GM19328 (cell line): ENCODE measurements around the gene IGFBP4.

Experiments used
- ATAC-seq: cut with Tn5 transposase; IDR thresholded peaks from one replicate; pipeline ENCODE4 v1.9.1; 2021; ENCODE audit warnings: mild to moderate bottlenecking, moderate library complexity; ENCODE audit not compliant: unreplicated experiment

The IGFBP4 gene

DNA sequence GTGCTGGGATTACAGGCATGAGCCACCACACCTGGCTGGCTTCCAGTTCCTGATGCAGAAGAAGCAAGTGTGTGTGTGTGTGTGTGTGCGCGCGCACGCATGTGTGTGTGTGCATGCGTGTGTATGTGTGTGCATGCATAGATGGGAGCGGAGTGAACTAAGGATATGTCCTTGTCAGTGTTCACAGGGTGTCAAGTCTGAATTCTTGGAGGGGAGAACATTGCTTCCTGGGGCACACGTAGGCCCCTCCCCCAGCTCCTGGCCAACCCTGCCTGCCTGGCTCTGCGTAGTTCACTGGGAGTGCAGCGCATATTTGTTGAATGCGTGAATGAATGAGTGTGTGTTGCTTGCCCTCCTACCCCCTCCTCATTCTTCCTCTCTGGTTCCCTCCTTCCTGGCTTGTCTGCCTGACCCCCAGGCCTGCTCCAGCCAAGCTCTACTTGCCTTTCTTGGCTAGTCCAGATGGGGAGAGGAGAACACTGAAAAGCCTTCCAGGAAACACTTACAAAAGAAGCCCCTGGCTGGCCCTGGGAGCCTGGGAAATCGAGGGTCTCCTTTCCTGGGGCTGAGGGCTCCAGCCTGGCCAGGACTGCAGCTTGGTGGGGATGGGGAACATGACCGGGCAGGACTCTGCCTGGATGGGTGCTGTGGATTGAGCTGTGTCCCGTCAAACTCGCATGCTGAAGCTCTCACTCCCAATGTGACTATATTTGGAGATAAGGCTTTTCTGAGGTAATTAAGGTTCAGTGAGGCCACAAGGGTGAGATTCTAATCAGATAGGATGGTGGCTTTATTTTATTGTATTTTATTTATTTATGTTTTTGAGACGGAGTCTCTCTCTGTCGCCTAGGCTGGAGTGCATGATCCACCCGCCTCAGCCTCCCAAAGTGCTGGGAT lies 27.9 kb downstream of the IGFBP4 start:
- no peak for ATAC-seq

- ATAC-seq = no peak
Measured at GRCh38 chr17:40471846-40472732, 28.8 kb downstream of the IGFBP4 start.

GRCh38 chr17:40472733-40473452 lies 29.6 kb downstream of the IGFBP4 start:
- no peak for ATAC-seq

DNA sequence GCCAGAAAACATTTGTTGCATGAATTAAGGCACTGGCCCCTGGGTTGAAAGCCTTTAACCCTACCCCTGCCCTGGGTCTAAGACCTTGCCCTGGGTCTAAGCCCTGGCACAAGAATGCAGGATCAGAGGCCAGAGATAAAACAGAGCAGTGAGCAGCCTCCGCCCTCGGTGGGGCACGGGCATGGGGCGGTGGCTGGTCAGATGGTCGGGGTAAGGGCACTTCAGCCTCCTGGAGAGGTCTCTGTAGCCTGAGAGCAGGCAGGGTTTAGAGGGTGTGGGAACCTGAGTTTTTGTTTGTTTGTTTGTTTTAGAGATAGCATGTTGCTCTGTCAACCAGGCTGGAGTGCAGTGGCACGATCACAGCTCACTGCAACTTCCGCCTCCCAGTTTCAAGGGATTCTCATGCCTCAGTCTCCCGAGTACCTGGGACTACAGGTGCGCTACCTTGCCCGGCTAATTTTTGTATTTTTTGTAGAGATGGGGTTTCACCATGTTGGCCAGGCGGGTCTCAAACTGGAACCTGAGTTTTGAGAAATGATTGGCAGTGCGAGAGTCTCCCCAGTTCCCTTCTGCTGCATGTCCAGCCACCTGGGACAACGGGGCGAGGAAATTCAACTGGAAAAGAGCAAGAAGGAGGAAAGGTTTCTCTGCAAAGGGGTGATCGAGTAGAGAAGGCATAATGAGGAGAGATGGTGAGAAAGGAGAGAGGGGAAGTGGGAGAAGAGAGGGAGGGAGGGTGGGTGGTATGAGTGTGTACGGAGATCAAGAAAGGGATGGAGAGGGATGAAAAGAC lies 30.5 kb downstream of the IGFBP4 start:
- no peak for ATAC-seq

- ATAC-seq = no peak
Measured at GRCh38 chr17:40474419-40475002, 31.3 kb downstream of the IGFBP4 start.

DNA sequence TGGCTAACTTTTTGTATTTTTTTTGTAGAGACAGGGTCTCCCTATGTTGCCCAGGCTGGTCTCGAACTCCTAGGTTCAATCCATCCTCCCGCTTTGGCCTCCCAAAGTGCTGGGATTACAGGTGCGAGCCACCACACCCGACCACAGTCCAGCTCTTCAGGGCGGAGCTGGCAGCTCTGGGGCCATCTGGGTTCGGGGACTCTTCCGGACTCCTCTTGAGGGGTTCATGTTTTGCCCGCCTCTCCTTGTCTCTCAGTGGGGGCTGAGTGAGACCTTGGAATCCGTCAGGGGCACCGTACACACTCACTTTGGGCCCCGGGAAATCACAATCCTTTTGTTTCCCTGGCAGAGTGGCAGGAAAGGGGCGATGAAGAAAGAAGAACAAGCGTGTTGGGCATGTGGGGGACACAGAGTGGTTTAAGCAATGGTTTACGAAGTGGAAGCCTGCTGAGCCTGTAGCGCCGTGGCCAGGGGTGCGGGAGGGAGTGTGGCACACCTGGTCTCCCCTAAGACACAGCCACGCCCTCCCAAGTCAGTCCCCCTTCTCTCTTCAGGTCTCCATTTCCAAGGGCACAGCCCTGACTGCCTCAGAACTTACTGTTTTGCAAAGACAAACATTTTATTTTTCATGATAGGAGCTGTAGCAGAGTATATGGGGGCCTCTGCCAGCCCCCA lies 32.1 kb downstream of the IGFBP4 start:
- ATAC-seq = no peak

DNA sequence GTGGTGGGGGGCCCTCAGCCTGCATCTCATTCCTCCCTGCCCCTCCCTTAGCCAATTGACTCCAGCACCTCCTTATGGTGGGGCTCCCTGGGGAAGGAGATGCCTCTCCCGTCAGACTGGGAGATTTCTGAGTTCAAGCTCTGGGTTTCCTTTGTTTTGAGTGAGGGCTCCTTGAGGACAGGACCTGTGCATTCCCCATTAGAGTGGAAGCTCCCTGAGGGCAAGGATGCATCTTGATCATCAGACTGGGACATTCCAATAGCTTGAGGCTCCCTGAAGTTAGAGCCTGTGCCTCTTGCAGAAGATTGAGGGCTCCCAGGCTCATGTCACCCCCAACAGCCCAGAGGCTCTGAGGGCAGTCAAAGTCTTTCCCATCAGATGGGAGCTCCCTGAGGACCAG lies 34.5 kb downstream of the IGFBP4 start:
- no peak for ATAC-seq

GRCh38 chr17:40478486-40478885 lies 35.2 kb downstream of the IGFBP4 start:
- ATAC-seq = no peak

- no peak for ATAC-seq
Measured at GRCh38 chr17:40479754-40480480, 36.7 kb downstream of the IGFBP4 start.

DNA sequence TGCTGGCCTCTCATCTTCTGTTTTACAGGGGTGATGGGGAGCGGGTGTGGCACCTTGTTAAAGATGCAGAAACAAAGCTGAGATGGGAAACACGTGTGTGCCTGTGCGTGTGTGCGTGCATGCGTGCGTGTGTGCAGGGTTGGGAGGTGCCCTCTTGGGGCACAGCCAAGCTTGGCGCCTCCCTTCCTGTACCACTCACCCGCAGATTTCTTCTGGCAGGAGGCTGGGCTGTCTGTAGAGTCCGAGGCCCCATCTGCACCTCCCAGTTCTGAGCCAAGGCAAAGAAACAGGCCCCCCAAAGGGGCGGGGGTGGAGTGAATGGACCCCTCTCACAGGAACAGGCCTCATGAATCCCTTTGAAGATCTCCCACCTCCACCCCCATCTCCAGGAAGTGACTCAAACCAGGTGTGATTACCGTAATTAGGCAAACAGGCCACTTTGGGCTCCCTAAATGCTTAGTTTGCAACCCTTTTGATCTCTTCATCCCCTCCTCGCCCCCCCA lies 37.3 kb downstream of the IGFBP4 start:
- no peak for ATAC-seq

DNA sequence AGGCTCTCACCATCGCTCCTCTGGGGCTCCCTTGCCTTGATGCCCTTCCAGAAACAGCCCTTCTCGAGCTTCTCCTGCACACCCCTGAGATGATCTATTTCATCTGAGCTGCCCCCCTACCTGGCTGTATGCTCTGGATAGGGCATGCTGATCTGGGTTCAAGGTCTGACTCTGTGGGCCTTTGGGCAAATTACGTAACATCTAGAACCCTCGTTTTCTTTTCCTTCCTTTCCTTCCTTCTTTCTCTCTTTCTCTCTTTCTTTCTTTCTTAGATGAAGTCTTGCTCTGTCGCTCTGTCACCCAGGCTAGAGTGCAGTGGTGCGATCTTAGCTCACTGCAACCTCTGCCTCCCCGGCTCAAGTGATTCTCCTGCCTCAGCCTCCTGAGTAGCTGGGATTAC lies 37.9 kb downstream of the IGFBP4 start:
- no peak for ATAC-seq

GRCh38 chr17:40482722-40483121 lies 39.5 kb downstream of the IGFBP4 start:
- no peak for ATAC-seq

- ATAC-seq = no peak
Measured at GRCh38 chr17:40483679-40484078, 40.4 kb downstream of the IGFBP4 start.

DNA sequence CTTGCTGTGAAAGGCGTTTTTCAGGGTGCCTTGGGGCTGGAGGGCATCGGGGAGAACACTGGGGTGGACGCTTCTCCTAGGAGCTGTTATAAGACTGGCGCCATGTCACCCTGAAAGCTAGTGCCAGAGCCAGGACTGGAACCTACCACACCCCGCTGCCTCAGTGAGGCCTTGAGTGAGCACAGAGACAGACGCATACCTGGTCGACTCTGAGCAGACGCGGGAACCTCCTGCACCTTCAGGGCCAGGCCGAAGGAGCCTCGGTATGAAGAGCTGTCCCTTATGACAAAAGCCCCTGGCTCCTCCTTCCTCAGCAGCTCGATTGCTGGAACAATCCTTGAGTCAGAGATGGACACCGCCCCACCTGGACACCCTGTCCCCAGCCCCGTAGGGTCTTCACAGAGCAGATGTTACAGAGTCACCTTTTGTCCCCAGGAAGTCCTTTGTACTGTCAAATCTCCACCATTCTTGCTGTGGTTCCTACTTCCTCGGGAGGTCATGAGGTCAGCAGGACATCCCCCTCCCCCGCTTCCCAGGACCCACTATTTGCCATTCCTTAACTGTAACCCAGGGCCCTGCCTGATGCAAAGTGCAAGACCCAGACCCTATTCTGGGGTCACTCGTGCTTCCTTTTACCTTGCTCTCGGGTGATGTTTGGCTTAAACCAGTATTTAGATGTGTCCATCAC lies 41.2 kb downstream of the IGFBP4 start:
- no peak for ATAC-seq

DNA sequence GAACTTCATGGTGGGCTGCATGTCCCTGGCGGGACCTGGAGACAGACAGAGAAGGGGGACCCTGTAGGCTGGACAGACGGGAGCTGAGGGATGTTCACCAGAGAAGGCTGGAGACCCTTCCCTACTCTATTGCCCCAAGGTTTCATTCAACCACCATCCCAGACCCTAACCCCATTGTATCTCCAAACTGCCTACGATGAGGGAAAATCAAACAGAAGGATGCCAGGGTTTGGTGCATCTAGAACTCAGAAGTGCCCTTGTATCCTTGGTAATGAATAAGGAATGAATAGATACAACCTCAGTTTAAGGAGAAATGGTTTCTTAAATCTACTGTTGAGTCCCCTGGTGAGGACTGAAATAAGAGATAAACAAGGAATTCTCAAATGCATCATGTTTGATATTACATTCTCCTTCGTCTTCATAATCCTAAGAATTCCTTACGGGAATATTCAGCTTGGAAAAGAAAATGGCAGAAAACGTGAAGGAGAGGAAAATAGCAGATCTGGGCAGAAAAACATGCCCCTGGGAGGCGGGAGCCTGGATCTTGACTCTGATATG lies 41.8 kb downstream of the IGFBP4 start:
- ATAC-seq = no peak

DNA sequence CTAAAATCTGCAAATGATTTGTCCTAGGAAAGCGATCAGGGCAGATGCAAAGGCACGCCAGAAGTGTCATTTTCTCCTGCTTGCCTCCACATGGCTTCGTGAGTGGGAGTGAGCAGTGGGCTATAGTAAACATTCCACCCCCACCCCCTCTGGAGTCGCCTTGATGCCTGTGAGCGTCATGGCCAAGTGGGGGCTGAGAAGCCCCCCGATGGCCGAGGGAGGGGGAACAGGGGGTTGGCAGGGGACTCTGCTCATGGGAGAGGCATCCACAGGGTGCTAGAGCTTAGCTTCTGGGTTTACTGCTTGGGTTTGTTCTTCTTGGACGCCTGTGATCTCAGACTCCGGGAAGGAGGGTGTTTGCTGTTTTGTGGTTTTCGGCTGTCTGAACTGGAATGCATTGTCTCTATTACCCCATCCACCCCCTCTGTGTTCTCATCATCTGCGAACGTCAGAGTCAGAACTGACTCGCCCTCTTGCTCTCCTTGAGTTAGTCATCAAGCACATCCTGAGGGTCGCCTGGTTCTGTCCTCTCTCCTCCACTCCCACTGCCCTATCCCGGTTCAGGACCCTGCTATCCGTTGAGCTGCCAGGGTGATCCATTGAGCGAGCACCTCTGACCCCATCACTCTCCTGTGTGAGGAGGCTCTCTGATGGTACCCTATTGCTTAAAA lies 42.7 kb downstream of the IGFBP4 start:
- no peak for ATAC-seq
